CD14-positive monocyte (primary cell): Measurements from ENCODE around the gene GPR27. TPM values are rescaled to one million over a fixed set of nuclear protein-coding genes. Genes with fewer than 3 reads are reported as not detected.

Source experiments
- DNase-seq, 3 donors: peaks; one replicate each; pipeline ENCODE4 v3.0.0-alpha.2; 2011 to 2022
- H2AFZ ChIP-seq: 2 replicates; pipeline ENCODE4 v1.6.0; 2012; ENCODE audit warnings: mild to moderate bottlenecking, low read depth, low read length, inconsistent platforms; ENCODE audit not compliant: insufficient read depth, poor library complexity, severe bottlenecking
- H3K27ac ChIP-seq, 2 donors: 1 replicate in 1 of 2; 2 replicates in 1 of 2; pipeline ENCODE4 v1.5.1; 2012 to 2013; ENCODE audit warnings: low read length in 2 of 2, control low read depth in 1 of 2, inconsistent platforms in 1 of 2, low read depth in 1 of 2, mild to moderate bottlenecking in 1 of 2
- H3K27me3 ChIP-seq, 2 donors: one replicate each; pipeline versions ENCODE4 v1.6.0 to v1.6.1; 2011 to 2013; ENCODE audit warnings: low read length in 2 of 2; ENCODE audit not compliant: control insufficient read depth in 2 of 2, insufficient read depth in 2 of 2
- H3K36me3 ChIP-seq, 2 donors: replicated peaks in 1 of 2; 1 replicate in 1 of 2; 2 replicates in 1 of 2; pipeline versions ENCODE4 v1.5.1 to v1.6.1; 2012 to 2013; ENCODE audit warnings: low read length in 2 of 2, control low read depth in 1 of 2, inconsistent platforms in 1 of 2, mild to moderate bottlenecking in 1 of 2; ENCODE audit not compliant: insufficient read depth in 2 of 2, control insufficient read depth in 1 of 2
- H3K4me1 ChIP-seq, 2 donors: 1 replicate in 1 of 2; 2 replicates in 1 of 2; pipeline versions ENCODE4 v1.5.1 to v1.6.1; 2012 to 2013; ENCODE audit warnings: low read length in 2 of 2, control low read depth in 1 of 2, inconsistent platforms in 1 of 2, mild to moderate bottlenecking in 1 of 2, moderate library complexity in 1 of 2; ENCODE audit not compliant: insufficient read depth in 2 of 2, control insufficient read depth in 1 of 2
- H3K4me2 ChIP-seq: replicated peaks from 2 replicates; pipeline ENCODE3; 2012; ENCODE audit warnings: low read length, moderate library complexity, mild to moderate bottlenecking; ENCODE audit not compliant: poor library complexity, severe bottlenecking; ENCODE audit errors: extremely low read depth
- H3K4me3 ChIP-seq, 3 experiments: fragments of 200-600 bp in 1 of 3; sonication (generic) in 1 of 3; replicated peaks in 1 of 3; 1 replicate in 2 of 3; 2 replicates in 1 of 3; pipeline ENCODE4 v1.5.1; 2011 to 2013; ENCODE audit warnings: low read length in 3 of 3, mild to moderate bottlenecking in 3 of 3, control low read depth in 2 of 3, low read depth in 2 of 3, inconsistent platforms in 1 of 3, moderate library complexity in 1 of 3
- H3K79me2 ChIP-seq: 2 replicates; pipeline ENCODE4 v1.6.0; 2012; ENCODE audit warnings: mild to moderate bottlenecking, control low read depth, inconsistent platforms, low read length, moderate library complexity; ENCODE audit not compliant: insufficient read depth
- H3K9ac ChIP-seq: 2 replicates; pipeline ENCODE4 v1.6.0; 2017; ENCODE audit warnings: low read length, mild to moderate bottlenecking; ENCODE audit not compliant: insufficient read depth, poor library complexity, severe bottlenecking
- H3K9me3 ChIP-seq, 2 donors: replicated peaks in 1 of 2; 1 replicate in 1 of 2; 2 replicates in 1 of 2; pipeline versions ENCODE4 v1.5.1 to v1.6.1; 2012 to 2013; ENCODE audit warnings: low read length in 2 of 2, control low read depth in 1 of 2; ENCODE audit not compliant: control insufficient read depth in 1 of 2, insufficient read depth in 1 of 2
- H4K20me1 ChIP-seq: 2 replicates; pipeline ENCODE4 v1.6.0; 2012; ENCODE audit warnings: mild to moderate bottlenecking, low read length, control low read depth, moderate library complexity; ENCODE audit not compliant: insufficient read depth
- H3K27ac Mint-ChIP-seq, 7 donors: one replicate each; pipeline ENCODE4 v1.8.0; 2020; ENCODE audit warnings: mild to moderate bottlenecking in 7 of 7, mixed read lengths in 7 of 7, moderate library complexity in 6 of 7, inconsistent platforms in 2 of 7
- H3K27me3 Mint-ChIP-seq, 3 donors: one replicate each; pipeline ENCODE4 v1.8.0; 2021 to 2022; ENCODE audit warnings: low read depth in 3 of 3, mild to moderate bottlenecking in 3 of 3, mixed read lengths in 3 of 3, moderate library complexity in 3 of 3, inconsistent platforms in 1 of 3
- H3K36me3 Mint-ChIP-seq, 2 donors: one replicate each; pipeline ENCODE4 v1.8.0; 2020; ENCODE audit warnings: mixed read lengths in 2 of 2, inconsistent platforms in 1 of 2, mild to moderate bottlenecking in 1 of 2
- H3K4me1 Mint-ChIP-seq: one replicate; pipeline ENCODE4 v1.8.0; 2020; ENCODE audit warnings: mild to moderate bottlenecking, mixed read lengths
- H3K4me3 Mint-ChIP-seq, 2 donors: one replicate each; pipeline ENCODE4 v1.8.0; 2020; ENCODE audit warnings: mild to moderate bottlenecking in 2 of 2, mixed read lengths in 2 of 2, moderate library complexity in 1 of 2
- H3K9me3 Mint-ChIP-seq, 7 donors: one replicate each; pipeline ENCODE4 v1.8.0; 2020 to 2022; ENCODE audit warnings: mixed read lengths in 7 of 7, mild to moderate bottlenecking in 6 of 7, moderate library complexity in 6 of 7, inconsistent platforms in 2 of 7
- WGBS: methylation state at CpG from one replicate; pipeline ENCODE4 v1.1.5; 2013; ENCODE audit warnings: missing lambda C conversion rate; ENCODE audit not compliant: insufficient coverage; 5-methylcytosine and 5-hydroxymethylcytosine counted together
- intact Hi-C, 2 donors: fragments of 100-400 bp; cut with micrococcal nuclease; formaldehyde crosslinking; loops; one replicate each; pipeline versions ENCODE4 v1.15.0 to v1.15.1; 2023
- polyA plus RNA-seq, 3 donors: library from polyadenylated mRNA; depleted of rRNA in 1 of 3; unstranded in 2 of 3; stranded (reverse) in 1 of 3; fragments of 300-500 nt in 2 of 3; fragments of >200 nt in 1 of 3; fragmentation: Illumina TruSeq in 2 of 3; gene quantifications; 1 replicate in 2 of 3; 2 replicates in 1 of 3; pipeline ENCODE4 v1.2.3, GENCODE V29; 2012 to 2021
- TF ChIP-seq, protein P1 (sequence below): fragments of 200-600 bp; IDR thresholded peaks from one replicate; pipeline ENCODE4 v1.8.0; 2022; ENCODE audit warnings: antibody characterized with exemption, mild to moderate bottlenecking

GPR27 gene
- polyA plus RNA-seq, 3 donors = 5.7 to 19.6 (median 6.6) TPM

DNA sequence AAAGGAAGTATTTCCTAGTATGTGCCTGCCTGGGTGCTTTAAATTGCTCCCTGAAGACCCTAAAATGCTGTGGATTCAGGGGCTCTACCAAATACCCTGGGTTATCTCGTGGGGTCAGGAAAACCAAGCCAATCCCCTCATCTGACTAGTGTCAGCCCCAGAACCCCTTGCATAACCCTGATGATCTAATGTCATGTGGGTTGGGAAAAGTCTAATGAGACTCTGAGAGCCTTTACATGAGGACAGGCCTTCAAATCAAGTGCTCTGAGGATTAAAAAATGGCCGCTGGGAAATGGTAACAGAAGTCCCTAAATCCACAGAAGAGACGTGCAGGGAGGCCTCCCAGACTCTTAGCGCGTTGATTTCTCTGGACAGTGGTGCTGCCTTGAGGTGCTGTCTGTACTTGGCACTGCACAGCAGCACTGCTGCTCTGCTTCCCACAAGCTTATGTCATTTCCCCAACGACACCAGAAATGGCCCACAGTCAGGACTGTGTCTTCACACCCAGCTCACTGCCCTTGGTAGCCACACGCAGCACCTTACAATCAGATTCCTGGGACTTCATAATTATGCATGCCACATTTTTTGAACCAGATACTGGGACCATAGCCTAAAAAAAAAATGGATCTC, 45.1 kb upstream of the GPR27 start:
- WGBS = 31% methylated on average over 7 of the region's 7 CpGs
- Mint-ChIP-seq H3K36me3 (peaks cover 67% of the 10 kb centered on the region in 2 donors), H3K9me3 (peaks cover 0 to 1% (median 0%) of the 10 kb centered on the region in 7 donors), H3K27ac (peak overlapping the region in 5 of 7 donors; percentile 24 to 88 (median 53)), H3K4me1 (peaks cover 66% of the 10 kb centered on the region), H3K4me3 (no peak overlapping the region), H3K27me3 (no peaks in the 10 kb centered on the region)
- H3K79me2 ChIP-seq = peaks cover 99% of the 10 kb centered on the region
- peak in 2 of 3 donors; percentile 16 for DNase-seq
- peaks cover 6 to 39% of the 10 kb centered on the region in 2 donors for H3K4me1 ChIP-seq
- H3K9me3 ChIP-seq = no peaks in the 10 kb centered on the region
- no peak overlapping the region for H3K4me3 ChIP-seq
- no peak overlapping the region for H3K9ac ChIP-seq
- peaks cover 20 to 67% of the 10 kb centered on the region in 2 donors for H3K36me3 ChIP-seq
- intact Hi-C loops = no loop called here
- H2AFZ ChIP-seq = no peak overlapping the region
- H4K20me1 ChIP-seq = peaks cover 100% of the 10 kb centered on the region
- H3K27ac ChIP-seq = peak overlapping the region in 1 of 2 donors; percentile 56
- TF ChIP-seq, protein P1, sequence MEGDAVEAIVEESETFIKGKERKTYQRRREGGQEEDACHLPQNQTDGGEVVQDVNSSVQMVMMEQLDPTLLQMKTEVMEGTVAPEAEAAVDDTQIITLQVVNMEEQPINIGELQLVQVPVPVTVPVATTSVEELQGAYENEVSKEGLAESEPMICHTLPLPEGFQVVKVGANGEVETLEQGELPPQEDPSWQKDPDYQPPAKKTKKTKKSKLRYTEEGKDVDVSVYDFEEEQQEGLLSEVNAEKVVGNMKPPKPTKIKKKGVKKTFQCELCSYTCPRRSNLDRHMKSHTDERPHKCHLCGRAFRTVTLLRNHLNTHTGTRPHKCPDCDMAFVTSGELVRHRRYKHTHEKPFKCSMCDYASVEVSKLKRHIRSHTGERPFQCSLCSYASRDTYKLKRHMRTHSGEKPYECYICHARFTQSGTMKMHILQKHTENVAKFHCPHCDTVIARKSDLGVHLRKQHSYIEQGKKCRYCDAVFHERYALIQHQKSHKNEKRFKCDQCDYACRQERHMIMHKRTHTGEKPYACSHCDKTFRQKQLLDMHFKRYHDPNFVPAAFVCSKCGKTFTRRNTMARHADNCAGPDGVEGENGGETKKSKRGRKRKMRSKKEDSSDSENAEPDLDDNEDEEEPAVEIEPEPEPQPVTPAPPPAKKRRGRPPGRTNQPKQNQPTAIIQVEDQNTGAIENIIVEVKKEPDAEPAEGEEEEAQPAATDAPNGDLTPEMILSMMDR = no peak
- no peak overlapping the region for H3K4me2 ChIP-seq
- H3K27me3 ChIP-seq = no peaks in the 10 kb centered on the region

DNA sequence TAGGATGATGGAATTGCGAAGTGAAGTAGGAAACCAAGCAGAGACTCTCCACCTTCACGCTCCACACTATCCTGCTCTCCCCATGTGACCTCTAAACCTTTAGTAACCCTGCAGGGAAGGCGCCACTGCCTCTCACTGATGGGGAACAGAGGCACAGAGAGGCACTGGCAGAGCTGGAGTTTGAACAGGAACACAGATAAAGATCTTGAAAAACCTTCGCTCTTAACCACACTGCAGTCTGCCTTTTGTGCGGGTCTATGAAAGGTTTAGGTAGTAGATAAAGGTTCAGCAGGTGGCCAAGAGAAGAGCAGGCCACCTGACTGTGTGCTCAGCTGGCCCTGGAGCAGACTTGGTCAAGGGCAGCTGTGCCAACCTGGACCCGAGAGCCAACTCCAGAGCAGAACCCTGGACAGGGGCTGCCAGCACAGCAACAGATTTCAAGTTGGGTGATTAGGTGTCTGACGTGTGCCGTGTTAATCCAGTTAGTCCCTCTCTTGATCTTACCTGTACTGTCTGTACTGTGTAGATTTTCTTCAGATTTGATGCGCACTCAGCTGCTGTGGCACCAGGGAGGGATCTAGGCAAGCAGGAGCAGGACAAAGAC, 43.6 kb upstream of the GPR27 start:
- no peaks in the 10 kb centered on the region for H3K9me3 ChIP-seq
- H2AFZ ChIP-seq = no peak overlapping the region
- H3K9ac ChIP-seq = no peak overlapping the region
- no peak overlapping the region for H3K4me3 ChIP-seq
- no peaks in the 10 kb centered on the region for H3K27me3 ChIP-seq
- intact Hi-C loops = loop anchor here in 1 of 2 donors (5.0 to 10.0 kb wide), 2 partner anchors 147 to 1115 kb away; no protein-coding TSS in a partner anchor
- peak overlapping the region in 4 of 7 donors; percentile 30 to 65 (median 40) for H3K27ac Mint-ChIP-seq
- peaks cover 99% of the 10 kb centered on the region for H3K79me2 ChIP-seq
- H3K36me3 Mint-ChIP-seq = peaks cover 60 to 62% of the 10 kb centered on the region in 2 donors
- H3K27ac ChIP-seq = peak overlapping the region in 1 of 2 donors; percentile 4
- TF ChIP-seq, protein P1 = no peak
- H3K9me3 Mint-ChIP-seq = peaks cover 0 to 1% (median 0%) of the 10 kb centered on the region in 7 donors
- peaks cover 6 to 31% of the 10 kb centered on the region in 2 donors for H3K4me1 ChIP-seq
- no peak for DNase-seq
- H4K20me1 ChIP-seq = peaks cover 100% of the 10 kb centered on the region
- H3K4me1 Mint-ChIP-seq = peaks cover 69% of the 10 kb centered on the region
- H3K4me2 ChIP-seq = no peak overlapping the region
- H3K4me3 Mint-ChIP-seq = no peak overlapping the region
- no peaks in the 10 kb centered on the region for H3K27me3 Mint-ChIP-seq
- H3K36me3 ChIP-seq = peaks cover 20 to 55% of the 10 kb centered on the region in 2 donors
- 89% methylated on average over 5 of the region's 9 CpGs for WGBS
